GM18951 (cell line): ENCODE measurements around the gene RPP30.

Experiments used
- POLR2A ChIP-seq: IDR thresholded peaks from 4 replicates; pipeline ENCODE4 v1.6.1; 2011; ENCODE audit warnings: mild to moderate bottlenecking; ENCODE audit not compliant: insufficient read length, insufficient read depth; ENCODE audit errors: extremely low read depth
- in situ Hi-C: fragments of 300-500 bp; cut with MboI; formaldehyde crosslinking; loops from one replicate; pipeline ENCODE4 v1.12.0; 2022; ENCODE audit warnings: low sequenced_read_pairs, mixed read lengths, inconsistent platforms; ENCODE audit not compliant: unreplicated experiment

The RPP30 gene

GRCh38 chr10:90885176-90885575, 13.4 kb downstream of the RPP30 start:
- in situ Hi-C loops, result loop anchor here (25.0 kb wide), 1 partner anchor 527 kb away; the partner anchor contains the start of gene HECTD2
- no peak for TF ChIP-seq POLR2A

GRCh38 chr10:90887555-90887954, 15.8 kb downstream of the RPP30 start:
- in situ Hi-C loops, result loop anchor here (25.0 kb wide), 1 partner anchor 525 kb away; the partner anchor contains the start of gene HECTD2
- TF ChIP-seq POLR2A, result no peak

- TF ChIP-seq POLR2A, result no peak
- in situ Hi-C loops, result loop anchor here (25.0 kb wide), 1 partner anchor 524 kb away; the partner anchor contains the start of gene HECTD2
These were observed 16.6 kb downstream of the RPP30 start for GRCh38 chr10:90888387-90888786.

DNA sequence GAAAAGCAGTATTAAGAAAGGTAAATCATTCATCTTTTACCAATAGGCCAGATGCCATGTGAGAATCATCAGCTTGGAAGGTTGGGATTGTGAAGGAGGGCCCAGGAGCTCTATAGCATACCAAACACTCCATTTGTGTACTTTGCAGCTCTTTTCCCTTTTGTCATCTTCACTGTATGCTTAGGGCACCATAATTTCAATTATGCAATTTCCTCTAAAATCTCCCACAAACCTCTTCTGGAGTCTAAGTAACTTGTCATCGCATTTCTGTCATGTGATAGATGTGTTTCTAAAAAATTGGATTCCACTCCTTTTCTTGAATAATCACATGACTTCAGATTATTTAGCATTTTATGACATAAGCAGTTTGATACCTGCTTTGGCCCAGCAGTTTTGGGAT, 17.9 kb downstream of the RPP30 start:
- in situ Hi-C loops, result loop anchor here (10.0 to 25.0 kb wide), 2 partner anchors 375 to 523 kb away; partner anchors contain the start of gene HECTD2
- no peak for TF ChIP-seq POLR2A

DNA sequence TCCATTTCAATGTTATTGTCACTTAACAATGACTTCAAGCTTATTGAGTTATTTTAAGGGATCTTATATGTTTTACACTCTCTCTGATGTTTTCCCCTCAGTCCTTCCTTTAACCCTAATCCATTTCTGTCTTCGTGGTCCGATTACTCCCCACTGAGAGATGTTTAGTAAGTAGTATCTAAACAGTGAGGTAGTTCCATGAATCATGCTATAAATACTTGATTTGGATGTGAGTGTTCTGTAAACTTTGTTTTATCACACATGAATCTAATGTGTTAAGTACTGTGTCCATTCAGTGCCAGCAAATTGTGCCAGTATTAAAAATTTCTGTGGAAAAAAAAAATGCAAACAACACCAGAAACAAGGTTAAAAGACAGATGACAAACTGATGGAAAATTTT, 18.6 kb downstream of the RPP30 start:
- in situ Hi-C loops, result loop anchor here (10.0 to 25.0 kb wide), 2 partner anchors 374 to 522 kb away; partner anchors contain the start of gene HECTD2
- no peak for TF ChIP-seq POLR2A

- in situ Hi-C loops, result loop anchor here (10.0 to 25.0 kb wide), 2 partner anchors 372 to 519 kb away; partner anchors contain the start of gene HECTD2
- TF ChIP-seq POLR2A, result no peak
These were observed 21.4 kb downstream of the RPP30 start for GRCh38 chr10:90893190-90893589.

- in situ Hi-C loops, result loop anchor here (10.0 to 25.0 kb wide), 2 partner anchors 368 to 515 kb away; partner anchors contain the start of gene HECTD2
These were observed 25.1 kb downstream of the RPP30 start for GRCh38 chr10:90896916-90897315.

DNA sequence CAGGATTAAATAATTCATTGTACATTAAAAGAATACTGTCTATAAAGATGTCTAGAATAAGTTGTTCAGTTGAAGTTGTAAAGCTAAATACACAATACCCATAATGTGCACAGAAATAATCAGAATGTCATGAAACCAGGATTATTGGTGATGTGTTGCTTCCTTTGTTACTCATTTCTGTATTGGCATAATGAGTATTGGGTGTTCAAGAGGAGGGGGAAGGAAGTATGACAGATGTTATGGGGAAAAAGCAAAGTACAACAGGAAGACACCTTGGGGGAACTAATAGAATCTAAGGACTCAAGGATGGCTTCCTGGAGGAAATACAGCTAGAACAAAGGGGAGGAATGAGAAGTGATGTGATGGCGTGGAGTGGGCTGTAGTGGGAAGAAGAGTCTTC, 34.2 kb downstream of the RPP30 start:
- no peak for TF ChIP-seq POLR2A
- in situ Hi-C loops, result loop anchor here (25.0 kb wide), 1 partner anchor 1006 kb away; the partner anchor contains the start of genes BTAF1 and FGFBP3

GRCh38 chr10:90906596-90906995, 34.8 kb downstream of the RPP30 start:
- TF ChIP-seq POLR2A, result no peak
- in situ Hi-C loops, result loop anchor here (25.0 kb wide), 1 partner anchor 1006 kb away; the partner anchor contains the start of genes BTAF1 and FGFBP3

- in situ Hi-C loops, result loop anchor here (25.0 kb wide), 1 partner anchor 1001 kb away; the partner anchor contains the start of genes BTAF1 and FGFBP3
- TF ChIP-seq POLR2A, result no peak
These were observed 39.6 kb downstream of the RPP30 start for GRCh38 chr10:90911133-90912051.

DNA sequence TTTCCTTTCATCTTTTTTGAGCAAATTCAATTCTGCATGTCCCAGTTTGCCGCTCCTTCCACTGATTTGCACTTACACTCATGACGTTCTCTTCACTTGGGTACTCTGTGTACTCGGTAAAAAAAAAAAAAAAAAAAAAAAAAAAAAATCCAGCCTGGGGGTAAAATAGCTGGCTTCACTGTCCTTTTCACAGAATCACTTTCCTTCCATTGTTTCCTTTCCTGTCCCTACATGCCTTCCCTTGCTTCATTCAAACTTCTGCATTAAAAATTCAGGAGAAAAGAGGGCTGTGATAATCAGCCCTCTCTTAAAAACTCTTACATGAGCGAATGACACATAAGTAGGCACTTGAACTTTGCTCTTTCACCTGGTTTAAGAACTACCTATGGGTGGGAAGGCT, 40.4 kb downstream of the RPP30 start:
- no peak for TF ChIP-seq POLR2A
- in situ Hi-C loops, result loop anchor here (25.0 kb wide), 1 partner anchor 1000 kb away; the partner anchor contains the start of genes BTAF1 and FGFBP3

GRCh38 chr10:90912854-90913479, 41.2 kb downstream of the RPP30 start:
- no peak for TF ChIP-seq POLR2A
- in situ Hi-C loops, result loop anchor here (25.0 kb wide), 1 partner anchor 999 kb away; the partner anchor contains the start of genes BTAF1 and FGFBP3
